Duodenal mucosa (tissue), 2 donors: ENCODE results near the gene GULP1.
"Not testable (repeated sequence)": the region's sequence is repeated elsewhere in the genome, so short reads cannot be mapped to it uniquely, and the experiment has no call there.

Experiments used
- H3K27ac ChIP-seq: one replicate; pipeline ENCODE4 v1.7.0; 2013; ENCODE audit warnings: low read depth, low read length
- H3K27me3 ChIP-seq, 2 donors: one replicate each; pipeline ENCODE4 v1.7.0; 2013; ENCODE audit warnings: low read length in 2 of 2, control low read depth in 1 of 2; ENCODE audit not compliant: insufficient read depth in 2 of 2, control insufficient read depth in 1 of 2
- H3K36me3 ChIP-seq, 2 donors: one replicate each; pipeline ENCODE4 v1.7.0; 2013; ENCODE audit warnings: low read length in 2 of 2, control low read depth in 1 of 2; ENCODE audit not compliant: insufficient read depth in 2 of 2, control insufficient read depth in 1 of 2
- H3K4me1 ChIP-seq, 2 donors: one replicate each; pipeline ENCODE4 v1.7.0; 2013; ENCODE audit warnings: low read length in 2 of 2, control low read depth in 1 of 2; ENCODE audit not compliant: insufficient read depth in 2 of 2, control insufficient read depth in 1 of 2
- H3K4me3 ChIP-seq, 2 donors: one replicate each; pipeline ENCODE4 v1.7.0; 2013; ENCODE audit warnings: low read length in 2 of 2, low read depth in 1 of 2
- H3K9ac ChIP-seq, 2 donors: one replicate each; pipeline ENCODE4 v1.7.0; 2013; ENCODE audit warnings: low read length in 2 of 2, low read depth in 1 of 2
- H3K9me3 ChIP-seq, 2 donors: one replicate each; pipeline ENCODE4 v1.7.0; 2013; ENCODE audit warnings: low read length in 2 of 2, control low read depth in 1 of 2; ENCODE audit not compliant: control insufficient read depth in 1 of 2

The GULP1 gene

DNA sequence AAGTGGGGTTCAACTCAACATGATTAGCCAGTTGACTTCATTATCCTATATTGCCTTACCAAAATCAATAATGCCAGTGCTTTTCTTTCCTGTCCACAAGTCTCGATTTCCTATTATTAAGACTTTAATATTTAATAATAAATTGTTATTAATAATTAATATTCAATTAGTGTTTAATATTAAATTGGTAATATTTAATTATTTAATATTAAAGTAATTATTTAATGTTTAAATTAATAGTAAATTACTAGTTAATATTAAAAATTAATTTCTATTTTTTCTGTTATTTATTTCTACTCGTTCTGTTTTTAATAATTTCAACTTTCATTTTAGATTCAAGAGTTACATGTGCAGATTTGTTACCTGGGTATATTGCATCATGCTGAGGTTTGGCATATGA, 243.2 kb downstream of the GULP1 start:
- H3K27me3 ChIP-seq: no peaks in the 10 kb centered on the region
- H3K4me3 ChIP-seq: no peak overlapping the region
- H3K4me1 ChIP-seq: no peaks in the 10 kb centered on the region
- no peaks in the 10 kb centered on the region for H3K9me3 ChIP-seq
- H3K36me3 ChIP-seq: no peaks in the 10 kb centered on the region
- no peak overlapping the region for H3K9ac ChIP-seq
- H3K27ac ChIP-seq: no peak overlapping the region

GRCh38 chr2:188551671-188552070, 260.0 kb downstream of the GULP1 start:
- no peaks in the 10 kb centered on the region for H3K4me1 ChIP-seq
- H3K36me3 ChIP-seq: no peaks in the 10 kb centered on the region
- no peak overlapping the region for H3K4me3 ChIP-seq
- no peaks in the 10 kb centered on the region for H3K9me3 ChIP-seq
- no peak overlapping the region for H3K9ac ChIP-seq
- H3K27me3 ChIP-seq: no peaks in the 10 kb centered on the region
- H3K27ac ChIP-seq: no peak overlapping the region

DNA sequence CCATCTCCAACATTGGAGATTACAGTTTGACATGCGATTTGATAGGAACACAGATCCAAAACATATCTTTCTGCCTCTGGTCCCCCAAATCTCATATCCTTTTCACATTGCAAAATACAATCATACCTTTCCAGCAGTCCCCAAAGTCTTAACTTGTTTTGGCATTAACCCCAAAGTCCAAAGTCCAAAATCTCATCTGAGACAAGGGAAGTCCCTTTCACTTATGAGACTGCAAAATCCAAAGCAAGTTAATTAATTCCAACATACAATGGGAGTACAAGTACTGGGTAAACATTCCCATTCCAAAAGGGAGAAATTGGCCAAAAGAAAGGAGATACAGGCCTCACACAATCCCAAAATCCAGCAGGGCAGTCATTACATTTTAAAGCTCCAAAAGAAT, 265.4 kb downstream of the GULP1 start:
- H3K9ac ChIP-seq: no peak overlapping the region
- no peaks in the 10 kb centered on the region for H3K27me3 ChIP-seq

DNA sequence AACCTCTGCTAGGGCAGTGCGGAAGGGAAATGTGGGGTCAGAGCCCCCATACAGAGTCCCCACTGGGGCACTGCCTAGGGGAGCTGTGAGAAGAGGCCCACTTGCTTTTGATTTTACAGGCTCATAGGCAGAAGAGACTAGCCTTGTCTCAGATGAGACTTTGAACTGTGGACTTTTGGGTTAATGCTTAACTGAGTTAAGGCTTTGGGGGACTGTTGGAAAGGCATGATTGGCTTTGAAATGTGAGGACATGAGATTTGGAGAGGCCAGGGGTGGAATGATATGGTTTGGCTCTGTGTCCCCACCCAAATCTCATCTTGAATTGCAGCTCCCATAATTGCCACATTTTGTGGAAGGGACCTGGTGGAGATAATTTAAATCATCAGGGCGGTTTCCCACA, 267.8 kb downstream of the GULP1 start:
- H3K27me3 ChIP-seq, H3K36me3 ChIP-seq, H3K27ac ChIP-seq, H3K4me1 ChIP-seq, H3K4me3 ChIP-seq, H3K9me3 ChIP-seq, H3K9ac ChIP-seq: not testable (repeated sequence)

More for the DNA sequence above, 265.4 kb downstream of the GULP1 start:
- H3K27ac ChIP-seq: no peak overlapping the region
- peaks cover 0 to 3% of the 10 kb centered on the region in 2 donors for H3K9me3 ChIP-seq
- no peak overlapping the region for H3K4me3 ChIP-seq
- H3K4me1 ChIP-seq: no peaks in the 10 kb centered on the region
- no peaks in the 10 kb centered on the region for H3K36me3 ChIP-seq

DNA sequence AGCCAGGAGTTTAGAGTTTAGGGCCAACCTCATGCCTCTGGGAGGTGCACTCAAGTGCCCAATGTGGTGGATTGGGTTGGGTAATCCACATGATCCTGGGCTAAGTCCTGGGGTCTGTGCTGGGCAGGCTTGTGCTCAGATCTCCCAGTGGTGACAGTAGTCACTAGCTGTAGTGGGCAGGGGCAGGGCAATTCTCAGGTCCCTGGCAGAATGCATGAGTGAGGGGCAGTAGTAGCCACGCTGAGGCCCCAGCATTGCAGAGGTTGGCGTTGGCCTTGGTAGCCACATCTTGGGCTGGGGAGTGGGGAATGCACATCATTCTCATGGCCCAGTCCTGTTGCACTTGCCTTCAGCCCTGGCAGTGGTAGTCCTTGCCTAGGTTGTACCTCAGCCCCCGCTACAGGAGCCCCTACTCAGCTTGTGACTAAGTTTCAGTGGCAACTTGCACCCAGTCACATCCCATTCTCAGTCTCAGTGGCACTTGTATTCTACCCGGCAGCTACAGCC, 269.9 kb downstream of the GULP1 start:
- Histone ChIP-seq H3K9ac (no peak overlapping the region), H3K27ac (no peak overlapping the region), H3K27me3 (no peaks in the 10 kb centered on the region), H3K4me1 (no peaks in the 10 kb centered on the region), H3K4me3 (no peak overlapping the region), H3K9me3 (peaks cover 0 to 3% of the 10 kb centered on the region in 2 donors), H3K36me3 (no peaks in the 10 kb centered on the region)

- Histone ChIP-seq H3K9me3 (no peaks in the 10 kb centered on the region), H3K9ac (no peak overlapping the region), H3K27ac (no peak overlapping the region), H3K4me1 (no peaks in the 10 kb centered on the region), H3K36me3 (no peaks in the 10 kb centered on the region), H3K4me3 (no peak overlapping the region), H3K27me3 (no peaks in the 10 kb centered on the region)
These were observed 277.9 kb downstream of the GULP1 start for GRCh38 chr2:188569431-188570165.

GRCh38 chr2:188570370-188570769, 278.7 kb downstream of the GULP1 start:
- Histone ChIP-seq H3K9ac (no peak overlapping the region), H3K9me3 (no peaks in the 10 kb centered on the region), H3K36me3 (no peaks in the 10 kb centered on the region), H3K4me3 (no peak overlapping the region), H3K27ac (no peak overlapping the region), H3K27me3 (no peaks in the 10 kb centered on the region), H3K4me1 (no peaks in the 10 kb centered on the region)

GRCh38 chr2:188571543-188572303, 280.0 kb downstream of the GULP1 start:
- H3K27me3 ChIP-seq: no peaks in the 10 kb centered on the region
- no peaks in the 10 kb centered on the region for H3K9me3 ChIP-seq
- no peak overlapping the region for H3K4me3 ChIP-seq
- H3K4me1 ChIP-seq: no peaks in the 10 kb centered on the region
- H3K9ac ChIP-seq: no peak overlapping the region
- H3K36me3 ChIP-seq: no peaks in the 10 kb centered on the region
- no peak overlapping the region for H3K27ac ChIP-seq

- no peaks in the 10 kb centered on the region for H3K9me3 ChIP-seq
- H3K36me3 ChIP-seq: no peaks in the 10 kb centered on the region
- no peaks in the 10 kb centered on the region for H3K27me3 ChIP-seq
- H3K27ac ChIP-seq: no peak overlapping the region
- H3K4me3 ChIP-seq: no peak overlapping the region
- H3K4me1 ChIP-seq: no peaks in the 10 kb centered on the region
- H3K9ac ChIP-seq: no peak overlapping the region
These were observed 280.9 kb downstream of the GULP1 start for GRCh38 chr2:188572592-188572991.

GRCh38 chr2:188573453-188573852, 281.8 kb downstream of the GULP1 start:
- H3K4me1 ChIP-seq: no peaks in the 10 kb centered on the region
- no peaks in the 10 kb centered on the region for H3K27me3 ChIP-seq
- no peak overlapping the region for H3K27ac ChIP-seq
- no peaks in the 10 kb centered on the region for H3K36me3 ChIP-seq
- no peak overlapping the region for H3K9ac ChIP-seq
- H3K9me3 ChIP-seq: no peaks in the 10 kb centered on the region
- H3K4me3 ChIP-seq: no peak overlapping the region
